HepG2 (cell line): Measurements from ENCODE around the gene DNASE1L2. TPM values are rescaled to one million over a fixed set of nuclear protein-coding genes. Genes with fewer than 3 reads are reported as not detected.
A peak's percentile ranks its signal among the peaks of the same experiment; 100 is the strongest.

Experiments
- ARNTL ChIP-seq: sonication (generic); formaldehyde crosslinking; IDR thresholded peaks from 2 replicates; pipeline ENCODE4 v1.4.0; 2020; ENCODE audit warnings: mild to moderate bottlenecking, missing genetic modification reagents
- CC2D1A ChIP-seq: sonication (generic); formaldehyde crosslinking; IDR thresholded peaks from 2 replicates; pipeline ENCODE4 v1.8.1; 2023; ENCODE audit warnings: mild to moderate bottlenecking, missing genetic modification reagents
- CHD4 ChIP-seq: fragments of 200-600 bp; sonication (generic); IDR thresholded peaks from 2 replicates; pipeline ENCODE4 v1.7.0; 2017; ENCODE audit warnings: mild to moderate bottlenecking, low read length, borderline replicate concordance
- GABPA ChIP-seq, 2 experiments: IDR thresholded peaks; 2 replicates each; pipeline ENCODE4 v1.6.1; 2011 to 2016; ENCODE audit warnings: low read depth in 2 of 2, low read length in 1 of 2, missing biosample characterization in 1 of 2, missing genetic modification characterization in 1 of 2
- JUND ChIP-seq: sonication (generic); formaldehyde crosslinking; IDR thresholded peaks from 2 replicates; pipeline ENCODE4 v1.8.0; 2022; ENCODE audit warnings: mild to moderate bottlenecking, missing genetic modification reagents
- KLF12 ChIP-seq: sonication (generic); formaldehyde crosslinking; IDR thresholded peaks from 2 replicates; pipeline ENCODE4 v1.4.0; 2020; ENCODE audit warnings: missing genetic modification reagents, borderline replicate concordance
- NCOR1 ChIP-seq: fragments of 200-600 bp; sonication (generic); IDR thresholded peaks from 2 replicates; pipeline ENCODE4 v1.7.0; 2017; ENCODE audit warnings: antibody characterized with exemption, low read length, borderline replicate concordance
- NFIB ChIP-seq: sonication (generic); formaldehyde crosslinking; IDR thresholded peaks from 2 replicates; pipeline ENCODE4 v1.9.0; 2021; ENCODE audit warnings: missing genetic modification reagents, mild to moderate bottlenecking, borderline replicate concordance
- SMARCC2 ChIP-seq: fragments of 450-650 bp; IDR thresholded peaks from 2 replicates; pipeline ENCODE4 v1.6.1; 2017; ENCODE audit warnings: antibody characterized with exemption, mild to moderate bottlenecking
- SNRNP70 ChIP-seq: fragments of 200-400 bp; formaldehyde crosslinking; IDR thresholded peaks from 2 replicates; pipeline ENCODE4 v1.6.1; 2017; ENCODE audit warnings: mild to moderate bottlenecking, low read depth, low read length, moderate library complexity
- ZNF234 ChIP-seq: sonication (generic); formaldehyde crosslinking; conservative IDR thresholded peaks from 2 replicates; pipeline ENCODE4 v1.5.1; 2020; ENCODE audit warnings: mild to moderate bottlenecking, missing genetic modification reagents
- ZNF296 ChIP-seq: sonication (generic); formaldehyde crosslinking; conservative IDR thresholded peaks from 2 replicates; pipeline ENCODE4 v1.5.0; 2020; ENCODE audit warnings: mild to moderate bottlenecking, missing genetic modification reagents
- ZNF598 ChIP-seq: sonication (generic); formaldehyde crosslinking; IDR thresholded peaks from 2 replicates; pipeline ENCODE4 v1.5.1; 2020; ENCODE audit warnings: mild to moderate bottlenecking, missing genetic modification reagents, borderline replicate concordance
- ZSCAN25 ChIP-seq: sonication (generic); formaldehyde crosslinking; IDR thresholded peaks from 2 replicates; pipeline ENCODE4 v1.8.0; 2022; ENCODE audit warnings: mild to moderate bottlenecking, missing genetic modification reagents
- polyA plus RNA-seq, 8 experiments: library from polyadenylated mRNA; depleted of rRNA in 3 of 8; stranded (reverse) in 7 of 8; unstranded in 1 of 8; fragments of >200 nt; fragmentation: Illumina TruSeq in 4 of 8; extraction: Trizol in 4 of 8; gene quantifications; 2 replicates each; pipeline versions ENCODE4 v1.2.1 to v1.2.3, GENCODE V29; 2011 to 2016; ENCODE audit warnings: low read depth in 4 of 8, missing spikeins in 1 of 8, mixed read lengths in 1 of 8; ENCODE audit not compliant: insufficient read depth in 1 of 8
- total RNA-seq, 5 experiments: library from RNA; depleted of rRNA; stranded (reverse); fragments of >200 nt; fragmentation: Illumina TruSeq; extraction: Trizol; gene quantifications; 2 replicates each; pipeline ENCODE4 v1.2.3, GENCODE V29; 2016; ENCODE audit warnings: low read depth in 1 of 5
- TF ChIP-seq, protein P1 (sequence below): sonication (generic); formaldehyde crosslinking; IDR thresholded peaks from 2 replicates; pipeline ENCODE4 v1.9.0; 2021; ENCODE audit warnings: missing genetic modification reagents, mild to moderate bottlenecking, borderline replicate concordance
- TF ChIP-seq, protein P2 (sequence below): sonication (generic); formaldehyde crosslinking; IDR thresholded peaks from 2 replicates; pipeline ENCODE4 v1.4.0; 2020; ENCODE audit warnings: missing genetic modification reagents, mild to moderate bottlenecking, borderline replicate concordance
- TF ChIP-seq, protein P3 (sequence below): sonication (generic); formaldehyde crosslinking; IDR thresholded peaks from 2 replicates; pipeline ENCODE4 v1.4.0; 2020; ENCODE audit warnings: missing genetic modification reagents, borderline replicate concordance
- TF ChIP-seq, protein P4 (sequence below): IDR thresholded peaks from 2 replicates; pipeline ENCODE4 v1.6.1; 2012; ENCODE audit warnings: inconsistent platforms
- TF ChIP-seq, protein P5 (sequence below): sonication (generic); formaldehyde crosslinking; IDR thresholded peaks from 2 replicates; pipeline ENCODE4 v1.5.1; 2020; ENCODE audit warnings: mild to moderate bottlenecking, missing genetic modification reagents, moderate library complexity

DNASE1L2 gene
- total and polyA plus RNA-seq, 2 of the 13 experiments (the other 11 are each of a cell fraction or from before 2014, with no cell fraction given), result 0.44 to 0.50 TPM

DNA sequence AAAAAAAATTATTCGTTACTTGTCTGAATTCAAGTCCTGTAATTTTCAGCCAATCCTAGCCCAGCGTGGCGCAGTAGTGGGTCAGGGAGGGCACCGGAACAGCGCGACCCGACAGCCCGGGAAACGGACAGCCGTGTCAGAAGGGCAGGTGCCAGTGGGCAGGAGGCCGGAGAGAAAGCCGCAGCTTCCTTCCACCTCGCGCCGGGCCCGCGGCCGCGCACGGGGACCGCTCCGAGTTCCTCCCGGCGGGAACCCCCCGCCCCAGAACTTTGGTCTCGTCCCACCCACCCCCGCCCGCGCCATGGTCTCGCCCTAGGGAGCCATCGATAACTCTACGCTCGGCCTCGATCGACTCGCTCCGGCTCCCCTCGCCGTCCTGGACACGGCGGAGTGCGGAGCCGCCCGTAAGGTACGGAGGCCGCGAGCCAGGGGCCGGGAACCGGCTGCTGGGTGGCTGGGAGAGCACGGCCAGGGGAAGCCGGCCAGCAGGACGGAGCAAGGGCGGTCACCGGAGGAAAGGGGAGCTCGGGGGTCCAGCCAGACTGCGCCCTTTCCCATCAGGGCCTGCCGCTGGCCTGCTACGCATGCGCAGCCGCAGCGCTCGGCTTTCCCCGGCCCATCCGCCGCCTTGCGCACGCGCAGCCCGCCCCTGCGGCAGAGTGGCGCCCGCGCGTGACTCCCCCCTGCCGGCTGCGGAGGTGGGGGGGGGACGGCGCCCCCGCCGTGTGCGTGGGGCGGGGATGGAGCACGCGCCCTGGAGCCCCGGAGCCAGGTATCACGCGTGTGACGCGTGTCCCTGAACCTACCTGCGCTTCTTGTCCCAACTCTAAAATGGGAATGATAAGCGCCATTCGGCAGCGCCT lies 30.9 kb upstream of the DNASE1L2 start, which contains the start of gene MLST8 (continued):
- TF ChIP-seq ZNF296 (CRISPR knock-in tag), result no peak; the same call in 1 of the 2 replicates
- no peak for TF ChIP-seq CC2D1A (CRISPR knock-in tag)
- TF ChIP-seq, protein P1, sequence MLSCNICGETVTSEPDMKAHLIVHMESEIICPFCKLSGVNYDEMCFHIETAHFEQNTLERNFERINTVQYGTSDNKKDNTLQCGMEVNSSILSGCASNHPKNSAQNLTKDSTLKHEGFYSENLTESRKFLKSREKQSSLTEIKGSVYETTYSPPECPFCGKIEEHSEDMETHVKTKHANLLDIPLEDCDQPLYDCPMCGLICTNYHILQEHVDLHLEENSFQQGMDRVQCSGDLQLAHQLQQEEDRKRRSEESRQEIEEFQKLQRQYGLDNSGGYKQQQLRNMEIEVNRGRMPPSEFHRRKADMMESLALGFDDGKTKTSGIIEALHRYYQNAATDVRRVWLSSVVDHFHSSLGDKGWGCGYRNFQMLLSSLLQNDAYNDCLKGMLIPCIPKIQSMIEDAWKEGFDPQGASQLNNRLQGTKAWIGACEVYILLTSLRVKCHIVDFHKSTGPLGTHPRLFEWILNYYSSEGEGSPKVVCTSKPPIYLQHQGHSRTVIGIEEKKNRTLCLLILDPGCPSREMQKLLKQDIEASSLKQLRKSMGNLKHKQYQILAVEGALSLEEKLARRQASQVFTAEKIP (CRISPR knock-in tag), result no peak
- TF ChIP-seq, protein P2, sequence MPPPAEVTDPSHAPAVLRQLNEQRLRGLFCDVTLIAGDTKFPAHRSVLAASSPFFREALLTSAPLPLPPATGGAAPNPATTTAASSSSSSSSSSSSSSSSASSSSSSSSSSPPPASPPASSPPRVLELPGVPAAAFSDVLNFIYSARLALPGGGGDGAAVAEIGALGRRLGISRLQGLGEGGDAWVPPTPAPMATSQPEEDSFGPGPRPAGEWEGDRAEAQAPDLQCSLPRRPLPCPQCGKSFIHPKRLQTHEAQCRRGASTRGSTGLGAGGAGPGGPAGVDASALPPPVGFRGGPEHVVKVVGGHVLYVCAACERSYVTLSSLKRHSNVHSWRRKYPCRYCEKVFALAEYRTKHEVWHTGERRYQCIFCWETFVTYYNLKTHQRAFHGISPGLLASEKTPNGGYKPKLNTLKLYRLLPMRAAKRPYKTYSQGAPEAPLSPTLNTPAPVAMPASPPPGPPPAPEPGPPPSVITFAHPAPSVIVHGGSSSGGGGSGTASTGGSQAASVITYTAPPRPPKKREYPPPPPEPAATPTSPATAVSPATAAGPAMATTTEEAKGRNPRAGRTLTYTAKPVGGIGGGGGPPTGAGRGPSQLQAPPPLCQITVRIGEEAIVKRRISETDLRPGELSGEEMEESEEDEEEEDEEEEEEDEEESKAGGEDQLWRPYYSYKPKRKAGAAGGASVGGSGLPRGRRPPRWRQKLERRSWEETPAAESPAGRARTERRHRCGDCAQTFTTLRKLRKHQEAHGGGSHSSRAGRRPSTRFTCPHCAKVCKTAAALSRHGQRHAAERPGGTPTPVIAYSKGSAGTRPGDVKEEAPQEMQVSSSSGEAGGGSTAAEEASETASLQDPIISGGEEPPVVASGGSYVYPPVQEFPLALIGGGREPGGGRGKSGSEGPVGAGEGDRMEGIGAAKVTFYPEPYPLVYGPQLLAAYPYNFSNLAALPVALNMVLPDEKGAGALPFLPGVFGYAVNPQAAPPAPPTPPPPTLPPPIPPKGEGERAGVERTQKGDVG (CRISPR knock-in tag), result 0 out of 2 replicates have a peak, but pooled peaks have one; percentile 7
- TF ChIP-seq, protein P3, sequence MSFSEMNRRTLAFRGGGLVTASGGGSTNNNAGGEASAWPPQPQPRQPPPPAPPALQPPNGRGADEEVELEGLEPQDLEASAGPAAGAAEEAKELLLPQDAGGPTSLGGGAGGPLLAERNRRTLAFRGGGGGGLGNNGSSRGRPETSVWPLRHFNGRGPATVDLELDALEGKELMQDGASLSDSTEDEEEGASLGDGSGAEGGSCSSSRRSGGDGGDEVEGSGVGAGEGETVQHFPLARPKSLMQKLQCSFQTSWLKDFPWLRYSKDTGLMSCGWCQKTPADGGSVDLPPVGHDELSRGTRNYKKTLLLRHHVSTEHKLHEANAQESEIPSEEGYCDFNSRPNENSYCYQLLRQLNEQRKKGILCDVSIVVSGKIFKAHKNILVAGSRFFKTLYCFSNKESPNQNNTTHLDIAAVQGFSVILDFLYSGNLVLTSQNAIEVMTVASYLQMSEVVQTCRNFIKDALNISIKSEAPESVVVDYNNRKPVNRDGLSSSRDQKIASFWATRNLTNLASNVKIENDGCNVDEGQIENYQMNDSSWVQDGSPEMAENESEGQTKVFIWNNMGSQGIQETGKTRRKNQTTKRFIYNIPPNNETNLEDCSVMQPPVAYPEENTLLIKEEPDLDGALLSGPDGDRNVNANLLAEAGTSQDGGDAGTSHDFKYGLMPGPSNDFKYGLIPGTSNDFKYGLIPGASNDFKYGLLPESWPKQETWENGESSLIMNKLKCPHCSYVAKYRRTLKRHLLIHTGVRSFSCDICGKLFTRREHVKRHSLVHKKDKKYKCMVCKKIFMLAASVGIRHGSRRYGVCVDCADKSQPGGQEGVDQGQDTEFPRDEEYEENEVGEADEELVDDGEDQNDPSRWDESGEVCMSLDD (CRISPR knock-in tag), result no peak
- no peak for TF ChIP-seq SMARCC2
- TF ChIP-seq NCOR1, result no peak
- peak; percentile 41; the same call in 1 of the 2 replicates for TF ChIP-seq KLF12
- TF ChIP-seq ZNF234 (CRISPR knock-in tag), result no peak
- TF ChIP-seq CHD4, result no peak
- no peak for TF ChIP-seq SNRNP70
- TF ChIP-seq JUND (CRISPR knock-in tag), result no peak
- no peak for TF ChIP-seq ARNTL (CRISPR knock-in tag)
- TF ChIP-seq GABPA (IDR thresholded peaks at IDR 0.05; ENCODE audit: low read depth, low read length), result no peak
- no peak for TF ChIP-seq GABPA (CRISPR knock-in tag; IDR thresholded peaks at IDR 0.05; ENCODE audit: low read depth)
- TF ChIP-seq, protein P4, sequence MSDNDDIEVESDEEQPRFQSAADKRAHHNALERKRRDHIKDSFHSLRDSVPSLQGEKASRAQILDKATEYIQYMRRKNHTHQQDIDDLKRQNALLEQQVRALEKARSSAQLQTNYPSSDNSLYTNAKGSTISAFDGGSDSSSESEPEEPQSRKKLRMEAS, result peak; percentile 71; the same call in 1 of the 2 replicates
- TF ChIP-seq ZSCAN25 (CRISPR knock-in tag), result peak; percentile 70
- TF ChIP-seq, protein P5, sequence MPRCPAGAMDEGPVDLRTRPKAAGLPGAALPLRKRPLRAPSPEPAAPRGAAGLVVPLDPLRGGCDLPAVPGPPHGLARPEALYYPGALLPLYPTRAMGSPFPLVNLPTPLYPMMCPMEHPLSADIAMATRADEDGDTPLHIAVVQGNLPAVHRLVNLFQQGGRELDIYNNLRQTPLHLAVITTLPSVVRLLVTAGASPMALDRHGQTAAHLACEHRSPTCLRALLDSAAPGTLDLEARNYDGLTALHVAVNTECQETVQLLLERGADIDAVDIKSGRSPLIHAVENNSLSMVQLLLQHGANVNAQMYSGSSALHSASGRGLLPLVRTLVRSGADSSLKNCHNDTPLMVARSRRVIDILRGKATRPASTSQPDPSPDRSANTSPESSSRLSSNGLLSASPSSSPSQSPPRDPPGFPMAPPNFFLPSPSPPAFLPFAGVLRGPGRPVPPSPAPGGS, result peak; percentile 86
- TF ChIP-seq NFIB (CRISPR knock-in tag), result no peak
- 0 out of 2 replicates have a peak, but pooled peaks have one; percentile 10 for TF ChIP-seq ZNF598 (CRISPR knock-in tag)
